Left lobe of liver (tissue), 2 donors: Measurements from ENCODE around the gene CANX. TPM values are rescaled to one million over a fixed set of nuclear protein-coding genes. Genes with fewer than 3 reads are reported as not detected.

Source experiments
- ATAC-seq: fragments of 200-7000 bp; cut with Tn5 transposase; one replicate; pipeline ENCODE4 v1.9.1; 2020; ENCODE audit warnings: mild to moderate bottlenecking, moderate library complexity
- DNase-seq: peaks from one replicate; pipeline ENCODE4 v3.0.0-alpha.2; 2020; ENCODE audit warnings: low spot score
- total RNA-seq: library from RNA; stranded (reverse); gene quantifications from one replicate; pipeline ENCODE4 v1.2.1, GENCODE V29; 2021
- donor health status: DM: no; HTN: no; CAD: no; lungs with moderate emphysema.
- donor health status: DM: no; HTN: yes; CAD: no.

The CANX gene
- total RNA-seq, 1 donor from 2014 or later: 501 TPM

DNA sequence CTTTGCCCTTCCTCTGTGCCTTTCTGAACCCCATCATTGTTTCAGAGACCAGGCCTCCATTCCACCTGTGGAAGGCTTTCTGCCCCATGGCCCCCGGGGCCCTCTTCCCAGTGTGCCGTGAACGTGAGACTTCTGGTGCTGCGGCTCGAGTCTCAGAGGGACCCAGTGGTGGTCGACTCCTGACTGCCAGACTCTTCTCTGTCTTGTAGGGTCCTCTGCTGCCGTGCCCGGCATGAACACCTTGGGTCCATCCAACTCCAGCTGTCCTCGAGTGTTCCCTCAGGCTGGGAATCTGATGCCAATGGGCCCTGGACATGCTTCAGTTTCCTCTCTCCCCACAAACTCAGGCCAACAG is 74.9 kb downstream of the CANX start:
- DNase-seq: no peak

GRCh38 chr5:179774442-179774841 is 75.7 kb downstream of the CANX start:
- ATAC-seq (no peak), DNase-seq (no peak)

More for the DNA sequence above, 74.9 kb downstream of the CANX start:
- no peak for ATAC-seq

GRCh38 chr5:179776411-179776938 is 77.7 kb downstream of the CANX start:
- no peak for ATAC-seq
- DNase-seq: no peak

GRCh38 chr5:179777456-179777855 is 78.7 kb downstream of the CANX start:
- ATAC-seq (no peak), DNase-seq (no peak)

DNA sequence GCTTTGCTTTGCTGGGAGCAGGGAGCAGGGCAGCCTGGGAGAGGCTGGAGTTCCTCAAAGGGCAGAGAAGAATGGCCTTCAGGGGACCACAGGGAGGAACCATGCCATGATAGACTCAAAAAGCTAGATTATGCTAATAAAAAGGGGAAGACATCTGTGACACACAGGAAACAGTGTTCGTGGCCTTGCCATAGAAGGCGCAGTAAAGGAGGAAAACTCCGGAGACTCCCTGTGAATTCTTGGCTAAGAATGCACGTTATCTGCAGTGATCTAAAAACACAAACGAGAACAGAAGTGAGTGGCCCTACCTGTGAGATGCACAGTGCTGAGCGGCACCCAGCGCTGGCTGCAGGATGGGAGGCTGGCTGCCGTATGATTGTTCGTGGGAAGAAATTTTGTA is 79.1 kb downstream of the CANX start:
- no peak for DNase-seq
- peak; percentile 11 for ATAC-seq

DNA sequence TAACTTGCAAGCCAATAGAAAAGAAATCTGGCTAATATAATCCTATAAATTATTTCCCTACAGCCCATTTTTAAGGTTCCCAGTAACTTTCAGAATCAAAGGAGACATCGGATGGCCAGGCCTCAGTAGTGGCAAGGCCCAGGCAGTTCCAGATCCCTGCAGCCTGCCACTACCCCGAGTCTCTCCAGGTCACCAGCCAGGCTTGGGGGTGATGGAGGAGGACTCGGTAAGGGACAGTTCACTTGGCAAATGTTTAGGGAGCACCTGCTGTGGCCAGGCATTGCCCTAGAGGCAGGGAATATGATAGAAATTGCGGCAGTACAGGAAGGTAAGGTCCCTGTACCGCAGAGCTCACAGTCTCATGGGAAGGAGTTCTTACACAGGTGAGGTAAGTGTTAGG is 79.8 kb downstream of the CANX start:
- DNase-seq (no peak), ATAC-seq (no peak)

DNA sequence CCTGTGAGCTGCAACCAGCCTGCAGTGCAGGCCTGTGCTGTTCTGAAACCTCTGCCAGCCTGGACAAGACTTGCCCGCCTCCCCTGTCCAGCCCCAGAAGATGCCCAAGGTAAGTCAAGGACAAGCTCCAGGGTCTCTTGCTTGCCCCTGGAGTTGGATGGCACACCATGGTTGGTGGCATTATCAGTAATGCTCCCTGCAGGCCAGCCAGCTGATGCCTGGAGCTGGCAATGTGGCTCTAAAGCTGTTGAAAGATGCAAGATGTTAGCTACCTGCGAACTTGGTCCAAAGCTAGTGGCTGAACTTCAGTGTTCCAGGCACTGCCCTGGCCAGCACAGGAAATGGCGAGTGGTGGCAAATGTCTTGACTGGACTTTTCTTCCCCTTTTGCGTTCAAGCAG is 81.1 kb downstream of the CANX start:
- ATAC-seq: no peak
- no peak for DNase-seq

DNA sequence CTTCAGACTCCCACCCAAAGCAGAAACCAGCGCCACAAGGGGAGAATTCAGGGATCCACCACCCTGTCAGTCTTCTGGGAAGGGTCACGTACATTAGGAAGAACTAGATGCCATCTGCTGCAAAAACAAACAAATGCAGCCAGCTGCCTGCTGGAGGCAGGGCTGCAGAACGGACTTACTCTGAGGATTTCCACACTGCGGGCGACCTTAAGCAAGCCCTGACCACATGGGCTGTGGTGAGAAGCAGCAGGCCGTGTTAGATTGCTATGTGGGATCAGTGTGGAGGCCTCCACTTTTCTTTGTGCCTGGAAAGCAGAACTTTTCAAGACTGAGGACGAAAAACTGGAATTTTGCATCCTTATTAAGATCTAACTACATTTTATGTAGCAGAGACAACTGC is 81.6 kb downstream of the CANX start:
- DNase-seq (no peak), ATAC-seq (peak; percentile 13)

Other genes starting within 250 kb of the CANX start
- 16.4 TPM for gene RUFY1, start 148.4 kb upstream of the CANX start, total RNA-seq
- gene HNRNPH1, start 75.3 kb upstream of the CANX start, total RNA-seq: 215 TPM
- gene CBY3, start 17.9 kb upstream of the CANX start, total RNA-seq: not detected
- 7.3 TPM for gene MAML1, start 33.9 kb downstream of the CANX start, total RNA-seq
- gene LTC4S, start 95.0 kb downstream of the CANX start, total RNA-seq: 2.6 TPM
- gene MGAT4B, start 107.9 kb downstream of the CANX start, total RNA-seq: 192 TPM
- gene SQSTM1, start 121.9 kb downstream of the CANX start, total RNA-seq: 361 TPM
- gene MRNIP, start 159.8 kb downstream of the CANX start, total RNA-seq: 12.8 TPM
- 107 TPM for gene TBC1D9B, start 208.9 kb downstream of the CANX start, total RNA-seq